ENCODE results near the gene NR2E1.

DNA sequence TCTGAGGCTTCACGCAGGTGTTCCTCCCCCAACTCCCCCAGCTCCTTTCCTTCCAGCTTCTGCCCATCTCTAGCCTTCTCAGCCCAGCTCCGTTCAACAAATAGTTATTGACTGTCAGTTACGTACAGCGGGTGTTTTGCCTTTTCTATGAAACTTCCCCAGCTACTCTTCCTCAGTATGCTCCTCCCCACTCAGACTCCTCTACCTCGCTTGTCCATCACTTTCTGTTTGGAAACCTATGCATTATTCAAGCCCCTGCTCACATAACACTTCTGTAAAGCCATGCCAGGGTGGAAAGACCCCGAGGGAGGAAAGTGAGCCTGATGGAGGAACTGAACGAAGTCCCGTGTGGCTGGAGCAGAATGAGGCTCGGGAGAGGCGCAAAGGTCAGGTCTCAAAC, 44.2 kb upstream of the NR2E1 start:
- TF ChIP-seq, protein P1, sequence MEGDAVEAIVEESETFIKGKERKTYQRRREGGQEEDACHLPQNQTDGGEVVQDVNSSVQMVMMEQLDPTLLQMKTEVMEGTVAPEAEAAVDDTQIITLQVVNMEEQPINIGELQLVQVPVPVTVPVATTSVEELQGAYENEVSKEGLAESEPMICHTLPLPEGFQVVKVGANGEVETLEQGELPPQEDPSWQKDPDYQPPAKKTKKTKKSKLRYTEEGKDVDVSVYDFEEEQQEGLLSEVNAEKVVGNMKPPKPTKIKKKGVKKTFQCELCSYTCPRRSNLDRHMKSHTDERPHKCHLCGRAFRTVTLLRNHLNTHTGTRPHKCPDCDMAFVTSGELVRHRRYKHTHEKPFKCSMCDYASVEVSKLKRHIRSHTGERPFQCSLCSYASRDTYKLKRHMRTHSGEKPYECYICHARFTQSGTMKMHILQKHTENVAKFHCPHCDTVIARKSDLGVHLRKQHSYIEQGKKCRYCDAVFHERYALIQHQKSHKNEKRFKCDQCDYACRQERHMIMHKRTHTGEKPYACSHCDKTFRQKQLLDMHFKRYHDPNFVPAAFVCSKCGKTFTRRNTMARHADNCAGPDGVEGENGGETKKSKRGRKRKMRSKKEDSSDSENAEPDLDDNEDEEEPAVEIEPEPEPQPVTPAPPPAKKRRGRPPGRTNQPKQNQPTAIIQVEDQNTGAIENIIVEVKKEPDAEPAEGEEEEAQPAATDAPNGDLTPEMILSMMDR (IDR thresholded peaks at IDR 0.05), result no peak
- TF ChIP-seq EP300 (IDR thresholded peaks at IDR 0.05; ENCODE audit: low read depth), result no peak

Data from transverse colon (tissue), 3 donors.